PC-3 (cell line): Measurements from ENCODE around the gene DYNLRB2.

Experiments used
- CTCF ChIP-seq: fragments of 300-600 bp; sonication (generic); conservative IDR thresholded peaks from 2 replicates; pipeline ENCODE4 v1.5.1; 2017; ENCODE audit warnings: antibody characterized with exemption, low read depth, mild to moderate bottlenecking, low read length
- EZH2 ChIP-seq: fragments of 300-600 bp; sonication (generic); IDR thresholded peaks from one replicate; pipeline ENCODE4 v1.6.1; 2017; ENCODE audit warnings: antibody characterized with exemption, mild to moderate bottlenecking, low read length; ENCODE audit not compliant: unreplicated experiment

DNA sequence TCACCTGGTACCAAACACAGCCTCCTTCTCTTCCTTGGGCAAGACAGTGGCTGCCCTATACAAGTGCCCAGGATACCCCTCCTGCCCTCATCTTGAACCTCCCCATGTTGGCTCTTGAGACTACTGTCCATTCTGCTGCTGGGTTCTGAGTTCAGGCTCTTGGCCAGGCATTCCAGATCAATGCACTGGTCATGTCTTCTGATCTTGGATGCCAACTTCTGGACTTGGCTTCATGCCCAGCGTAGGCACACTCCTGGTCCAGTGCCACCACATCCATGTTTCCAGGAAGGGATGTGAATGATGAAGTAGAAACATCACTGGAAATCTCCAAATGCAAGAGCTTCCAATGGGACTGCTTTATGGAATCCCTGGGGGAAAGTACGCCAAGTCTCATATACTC is 51.5 kb downstream of the DYNLRB2 start:
- TF ChIP-seq CTCF: no peak
- TF ChIP-seq EZH2: no peak
